Measurements from ENCODE around the gene MAP3K20. TPM values are rescaled to one million over a fixed set of nuclear protein-coding genes. Genes with fewer than 3 reads are reported as not detected.

MAP3K20 gene
- total and polyA plus RNA-seq, 2 of the 8 experiments (the other 6 are each of a cell fraction or from before 2014, with no cell fraction given): 3.1 to 11.1 TPM

GRCh38 chr2:173045181-173045580, 30.5 kb upstream of the MAP3K20 start (continued):
- TF ChIP-seq NRF1 (IDR thresholded peaks at IDR 0.05; ENCODE audit: low read depth, low read length): no peak
- no peak for TF ChIP-seq SIRT6 (IDR thresholded peaks at IDR 0.05; ENCODE audit: low read length)
- no peak for TF ChIP-seq BCL11A (IDR thresholded peaks at IDR 0.05; ENCODE audit: low read depth in 2 of 2, low read length in 2 of 2)
- TF ChIP-seq CBX5 (IDR thresholded peaks at IDR 0.05; ENCODE audit: low read depth, low read length): no peak
- no peak for TF ChIP-seq SRF (IDR thresholded peaks at IDR 0.05; ENCODE audit: low read depth, low read length)

All from H1 (cell line).